Measurements from ENCODE around the gene SLC39A3.

DNA sequence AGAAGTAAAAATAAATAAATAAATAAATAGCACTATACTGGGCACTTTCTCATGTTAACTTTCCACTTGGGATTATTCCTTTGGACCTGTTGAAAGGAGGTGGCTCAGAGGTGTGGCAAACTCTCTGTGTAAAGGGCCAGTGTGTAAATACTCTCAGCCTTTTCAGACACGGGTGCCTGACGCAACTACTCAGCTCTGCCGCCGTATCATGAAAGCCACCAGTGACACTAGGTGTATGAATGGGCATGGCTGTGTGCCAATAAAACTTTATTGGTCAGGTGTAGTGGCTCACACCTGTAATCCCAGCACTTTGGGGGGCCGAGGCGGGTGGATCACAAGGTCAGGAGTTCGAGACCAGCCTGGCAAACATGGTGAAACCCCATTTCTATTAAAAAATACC is 20.1 kb upstream of the SLC39A3 start:
- TF ChIP-seq ZNF331 (CRISPR knock-in tag; IDR thresholded peaks at IDR 0.05; ENCODE audit: low read depth), result no peak
- no peak for TF ChIP-seq EZH2 (IDR thresholded peaks at IDR 0.05; ENCODE audit: low read depth, unreplicated experiment)
- TF ChIP-seq, protein P1, sequence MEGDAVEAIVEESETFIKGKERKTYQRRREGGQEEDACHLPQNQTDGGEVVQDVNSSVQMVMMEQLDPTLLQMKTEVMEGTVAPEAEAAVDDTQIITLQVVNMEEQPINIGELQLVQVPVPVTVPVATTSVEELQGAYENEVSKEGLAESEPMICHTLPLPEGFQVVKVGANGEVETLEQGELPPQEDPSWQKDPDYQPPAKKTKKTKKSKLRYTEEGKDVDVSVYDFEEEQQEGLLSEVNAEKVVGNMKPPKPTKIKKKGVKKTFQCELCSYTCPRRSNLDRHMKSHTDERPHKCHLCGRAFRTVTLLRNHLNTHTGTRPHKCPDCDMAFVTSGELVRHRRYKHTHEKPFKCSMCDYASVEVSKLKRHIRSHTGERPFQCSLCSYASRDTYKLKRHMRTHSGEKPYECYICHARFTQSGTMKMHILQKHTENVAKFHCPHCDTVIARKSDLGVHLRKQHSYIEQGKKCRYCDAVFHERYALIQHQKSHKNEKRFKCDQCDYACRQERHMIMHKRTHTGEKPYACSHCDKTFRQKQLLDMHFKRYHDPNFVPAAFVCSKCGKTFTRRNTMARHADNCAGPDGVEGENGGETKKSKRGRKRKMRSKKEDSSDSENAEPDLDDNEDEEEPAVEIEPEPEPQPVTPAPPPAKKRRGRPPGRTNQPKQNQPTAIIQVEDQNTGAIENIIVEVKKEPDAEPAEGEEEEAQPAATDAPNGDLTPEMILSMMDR (conservative IDR thresholded peaks at IDR 0.05; ENCODE audit: low read depth in 2 of 2), result no peak
- TF ChIP-seq, protein P2, sequence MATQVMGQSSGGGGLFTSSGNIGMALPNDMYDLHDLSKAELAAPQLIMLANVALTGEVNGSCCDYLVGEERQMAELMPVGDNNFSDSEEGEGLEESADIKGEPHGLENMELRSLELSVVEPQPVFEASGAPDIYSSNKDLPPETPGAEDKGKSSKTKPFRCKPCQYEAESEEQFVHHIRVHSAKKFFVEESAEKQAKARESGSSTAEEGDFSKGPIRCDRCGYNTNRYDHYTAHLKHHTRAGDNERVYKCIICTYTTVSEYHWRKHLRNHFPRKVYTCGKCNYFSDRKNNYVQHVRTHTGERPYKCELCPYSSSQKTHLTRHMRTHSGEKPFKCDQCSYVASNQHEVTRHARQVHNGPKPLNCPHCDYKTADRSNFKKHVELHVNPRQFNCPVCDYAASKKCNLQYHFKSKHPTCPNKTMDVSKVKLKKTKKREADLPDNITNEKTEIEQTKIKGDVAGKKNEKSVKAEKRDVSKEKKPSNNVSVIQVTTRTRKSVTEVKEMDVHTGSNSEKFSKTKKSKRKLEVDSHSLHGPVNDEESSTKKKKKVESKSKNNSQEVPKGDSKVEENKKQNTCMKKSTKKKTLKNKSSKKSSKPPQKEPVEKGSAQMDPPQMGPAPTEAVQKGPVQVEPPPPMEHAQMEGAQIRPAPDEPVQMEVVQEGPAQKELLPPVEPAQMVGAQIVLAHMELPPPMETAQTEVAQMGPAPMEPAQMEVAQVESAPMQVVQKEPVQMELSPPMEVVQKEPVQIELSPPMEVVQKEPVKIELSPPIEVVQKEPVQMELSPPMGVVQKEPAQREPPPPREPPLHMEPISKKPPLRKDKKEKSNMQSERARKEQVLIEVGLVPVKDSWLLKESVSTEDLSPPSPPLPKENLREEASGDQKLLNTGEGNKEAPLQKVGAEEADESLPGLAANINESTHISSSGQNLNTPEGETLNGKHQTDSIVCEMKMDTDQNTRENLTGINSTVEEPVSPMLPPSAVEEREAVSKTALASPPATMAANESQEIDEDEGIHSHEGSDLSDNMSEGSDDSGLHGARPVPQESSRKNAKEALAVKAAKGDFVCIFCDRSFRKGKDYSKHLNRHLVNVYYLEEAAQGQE (IDR thresholded peaks at IDR 0.05; ENCODE audit: unreplicated experiment), result no peak
- TF ChIP-seq EZH2phosphoT487 (IDR thresholded peaks at IDR 0.05; ENCODE audit: unreplicated experiment), result no peak
- TF ChIP-seq, protein P3, sequence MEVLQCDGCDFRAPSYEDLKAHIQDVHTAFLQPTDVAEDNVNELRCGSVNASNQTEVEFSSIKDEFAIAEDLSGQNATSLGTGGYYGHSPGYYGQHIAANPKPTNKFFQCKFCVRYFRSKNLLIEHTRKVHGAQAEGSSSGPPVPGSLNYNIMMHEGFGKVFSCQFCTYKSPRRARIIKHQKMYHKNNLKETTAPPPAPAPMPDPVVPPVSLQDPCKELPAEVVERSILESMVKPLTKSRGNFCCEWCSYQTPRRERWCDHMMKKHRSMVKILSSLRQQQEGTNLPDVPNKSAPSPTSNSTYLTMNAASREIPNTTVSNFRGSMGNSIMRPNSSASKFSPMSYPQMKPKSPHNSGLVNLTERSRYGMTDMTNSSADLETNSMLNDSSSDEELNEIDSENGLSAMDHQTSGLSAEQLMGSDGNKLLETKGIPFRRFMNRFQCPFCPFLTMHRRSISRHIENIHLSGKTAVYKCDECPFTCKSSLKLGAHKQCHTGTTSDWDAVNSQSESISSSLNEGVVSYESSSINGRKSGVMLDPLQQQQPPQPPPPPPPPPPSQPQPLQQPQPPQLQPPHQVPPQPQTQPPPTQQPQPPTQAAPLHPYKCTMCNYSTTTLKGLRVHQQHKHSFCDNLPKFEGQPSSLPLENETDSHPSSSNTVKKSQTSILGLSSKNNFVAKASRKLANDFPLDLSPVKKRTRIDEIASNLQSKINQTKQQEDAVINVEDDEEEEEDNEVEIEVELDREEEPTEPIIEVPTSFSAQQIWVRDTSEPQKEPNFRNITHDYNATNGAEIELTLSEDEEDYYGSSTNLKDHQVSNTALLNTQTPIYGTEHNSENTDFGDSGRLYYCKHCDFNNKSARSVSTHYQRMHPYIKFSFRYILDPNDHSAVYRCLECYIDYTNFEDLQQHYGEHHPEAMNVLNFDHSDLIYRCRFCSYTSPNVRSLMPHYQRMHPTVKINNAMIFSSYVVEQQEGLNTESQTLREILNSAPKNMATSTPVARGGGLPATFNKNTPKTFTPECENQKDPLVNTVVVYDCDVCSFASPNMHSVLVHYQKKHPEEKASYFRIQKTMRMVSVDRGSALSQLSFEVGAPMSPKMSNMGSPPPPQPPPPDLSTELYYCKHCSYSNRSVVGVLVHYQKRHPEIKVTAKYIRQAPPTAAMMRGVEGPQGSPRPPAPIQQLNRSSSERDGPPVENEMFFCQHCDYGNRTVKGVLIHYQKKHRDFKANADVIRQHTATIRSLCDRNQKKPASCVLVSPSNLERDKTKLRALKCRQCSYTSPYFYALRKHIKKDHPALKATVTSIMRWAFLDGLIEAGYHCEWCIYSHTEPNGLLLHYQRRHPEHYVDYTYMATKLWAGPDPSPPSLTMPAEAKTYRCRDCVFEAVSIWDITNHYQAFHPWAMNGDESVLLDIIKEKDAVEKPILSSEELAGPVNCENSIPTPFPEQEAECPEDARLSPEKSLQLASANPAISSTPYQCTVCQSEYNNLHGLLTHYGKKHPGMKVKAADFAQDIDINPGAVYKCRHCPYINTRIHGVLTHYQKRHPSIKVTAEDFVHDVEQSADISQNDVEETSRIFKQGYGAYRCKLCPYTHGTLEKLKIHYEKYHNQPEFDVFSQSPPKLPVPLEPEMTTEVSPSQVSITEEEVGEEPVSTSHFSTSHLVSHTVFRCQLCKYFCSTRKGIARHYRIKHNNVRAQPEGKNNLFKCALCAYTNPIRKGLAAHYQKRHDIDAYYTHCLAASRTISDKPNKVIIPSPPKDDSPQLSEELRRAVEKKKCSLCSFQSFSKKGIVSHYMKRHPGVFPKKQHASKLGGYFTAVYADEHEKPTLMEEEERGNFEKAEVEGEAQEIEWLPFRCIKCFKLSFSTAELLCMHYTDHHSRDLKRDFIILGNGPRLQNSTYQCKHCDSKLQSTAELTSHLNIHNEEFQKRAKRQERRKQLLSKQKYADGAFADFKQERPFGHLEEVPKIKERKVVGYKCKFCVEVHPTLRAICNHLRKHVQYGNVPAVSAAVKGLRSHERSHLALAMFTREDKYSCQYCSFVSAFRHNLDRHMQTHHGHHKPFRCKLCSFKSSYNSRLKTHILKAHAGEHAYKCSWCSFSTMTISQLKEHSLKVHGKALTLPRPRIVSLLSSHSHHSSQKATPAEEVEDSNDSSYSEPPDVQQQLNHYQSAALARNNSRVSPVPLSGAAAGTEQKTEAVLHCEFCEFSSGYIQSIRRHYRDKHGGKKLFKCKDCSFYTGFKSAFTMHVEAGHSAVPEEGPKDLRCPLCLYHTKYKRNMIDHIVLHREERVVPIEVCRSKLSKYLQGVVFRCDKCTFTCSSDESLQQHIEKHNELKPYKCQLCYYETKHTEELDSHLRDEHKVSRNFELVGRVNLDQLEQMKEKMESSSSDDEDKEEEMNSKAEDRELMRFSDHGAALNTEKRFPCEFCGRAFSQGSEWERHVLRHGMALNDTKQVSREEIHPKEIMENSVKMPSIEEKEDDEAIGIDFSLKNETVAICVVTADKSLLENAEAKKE (CRISPR knock-in tag; IDR thresholded peaks at IDR 0.05), result no peak
- TF ChIP-seq POLR2AphosphoS5 (IDR thresholded peaks at IDR 0.05; ENCODE audit: low read depth), result no peak
- no peak for TF ChIP-seq JUNB (IDR thresholded peaks at IDR 0.05; ENCODE audit: unreplicated experiment)

Data from GM23338 (cell line).